B cell (primary cell): ENCODE data around the gene AFF3. TPM values are rescaled to one million over a fixed set of nuclear protein-coding genes. Genes with fewer than 3 reads are reported as not detected.

ENCODE experiments used
- ATAC-seq: fragments of 200-7000 bp; cut with Tn5 transposase; one replicate; pipeline ENCODE4 v1.10.0; 2021; ENCODE audit warnings: low read depth, mild to moderate bottlenecking, moderate number of reproducible peaks, moderate library complexity
- CTCF ChIA-PET: fragments of 350-600 bp; sonication (Branson Sonifier 250); formaldehyde crosslinking; loops from one replicate; lab custom pipeline; 2021; ENCODE audit warnings: antibody characterized with exemption, inconsistent platforms; lab: Charles Lee
- POLR2A ChIA-PET: fragments of 350-600 bp; sonication (Branson Sonifier 250); formaldehyde crosslinking; loops from one replicate; lab custom pipeline; 2021; ENCODE audit warnings: antibody characterized with exemption; lab: Charles Lee
- DNase-seq: peaks from one replicate; pipeline ENCODE4 v3.0.0; 2013
- H2AFZ ChIP-seq: 2 replicates; pipeline ENCODE4 v1.6.1; 2012; ENCODE audit warnings: mild to moderate bottlenecking, low read depth, low read length; ENCODE audit not compliant: insufficient read depth, poor library complexity, severe bottlenecking
- H3K27ac ChIP-seq, 2 donors: 1 replicate in 1 of 2; 2 replicates in 1 of 2; pipeline ENCODE4 v1.5.1; 2012 to 2013; ENCODE audit warnings: low read length in 2 of 2, mild to moderate bottlenecking in 2 of 2, moderate library complexity in 1 of 2
- H3K27me3 ChIP-seq, 4 experiments: fragments of 200-600 bp in 1 of 4; sonication (generic) in 1 of 4; replicated peaks in 1 of 4; 1 replicate in 2 of 4; 2 replicates in 2 of 4; pipeline versions ENCODE4 v1.6.1 to v1.7.0; 2013 to 2016; ENCODE audit warnings: low read length in 3 of 4, mild to moderate bottlenecking in 2 of 4, mixed read lengths in 1 of 4, moderate library complexity in 1 of 4; ENCODE audit not compliant: insufficient read depth in 4 of 4, control insufficient read depth in 3 of 4; ENCODE audit errors: control extremely low read depth in 1 of 4
- H3K36me3 ChIP-seq, 2 experiments: replicated peaks in 1 of 2; 1 replicate in 1 of 2; 2 replicates in 1 of 2; pipeline versions ENCODE4 v1.6.1 to v1.7.1; 2013; ENCODE audit warnings: low read length in 1 of 2; ENCODE audit not compliant: insufficient read depth in 2 of 2, control insufficient read depth in 1 of 2; ENCODE audit errors: control extremely low read depth in 1 of 2, extremely low read depth in 1 of 2
- H3K4me1 ChIP-seq, 2 donors: fragments of 200-600 bp in 1 of 2; sonication (generic) in 1 of 2; 1 replicate in 1 of 2; 2 replicates in 1 of 2; pipeline versions ENCODE4 v1.5.1 to v1.6.1; 2013 to 2017; ENCODE audit warnings: low read length in 2 of 2; ENCODE audit not compliant: control insufficient read depth in 2 of 2, insufficient read depth in 2 of 2
- H3K4me2 ChIP-seq: replicated peaks from 2 replicates; pipeline ENCODE3; 2012; ENCODE audit warnings: mild to moderate bottlenecking, low read depth, low read length; ENCODE audit not compliant: poor library complexity, severe bottlenecking
- H3K4me3 ChIP-seq, 5 experiments: fragments of 200-600 bp in 1 of 5; sonication (generic) in 1 of 5; 1 replicate in 3 of 5; 2 replicates in 2 of 5; pipeline versions ENCODE4 v1.5.1 to v1.7.0; 2011 to 2016; ENCODE audit warnings: low read length in 4 of 5, mild to moderate bottlenecking in 4 of 5, low read depth in 2 of 5, control low read depth in 1 of 5, moderate library complexity in 1 of 5; ENCODE audit not compliant: insufficient read depth in 1 of 5; ENCODE audit errors: control extremely low read depth in 1 of 5, extremely low read depth in 1 of 5
- H3K79me2 ChIP-seq: fragments of 200-600 bp; sonication (generic); one replicate; pipeline ENCODE4 v1.6.0; 2016; ENCODE audit warnings: low read length; ENCODE audit not compliant: control insufficient read depth, insufficient read depth
- H3K9ac ChIP-seq: fragments of 200-600 bp; sonication (generic); 2 replicates; pipeline ENCODE4 v1.6.1; 2017; ENCODE audit warnings: mild to moderate bottlenecking, low read length, moderate library complexity
- H3K9me3 ChIP-seq, 3 donors: one replicate each; pipeline versions ENCODE4 v1.6.1 to v1.7.1; 2013; ENCODE audit warnings: low read length in 2 of 3; ENCODE audit not compliant: control insufficient read depth in 2 of 3, insufficient read depth in 1 of 3; ENCODE audit errors: control extremely low read depth in 1 of 3
- H4K20me1 ChIP-seq: 2 replicates; pipeline ENCODE4 v1.6.0; 2012; ENCODE audit warnings: mild to moderate bottlenecking, low read length; ENCODE audit not compliant: insufficient read depth, control insufficient read depth, poor library complexity, severe bottlenecking
- H3K27ac Mint-ChIP-seq: one replicate; pipeline ENCODE4 v1.8.0; 2021; ENCODE audit warnings: mixed read lengths
- H3K27me3 Mint-ChIP-seq: one replicate; pipeline ENCODE4 v1.8.0; 2021; ENCODE audit warnings: mixed read lengths
- H3K4me1 Mint-ChIP-seq: one replicate; pipeline ENCODE4 v1.8.0; 2021; ENCODE audit warnings: mixed read lengths
- H3K4me3 Mint-ChIP-seq: one replicate; pipeline ENCODE4 v1.8.0; 2021; ENCODE audit warnings: mixed read lengths
- H3K9me3 Mint-ChIP-seq: one replicate; pipeline ENCODE4 v1.8.0; 2022; ENCODE audit warnings: mixed read lengths; ENCODE audit not compliant: insufficient read depth
- EZH2 ChIP-seq: IDR thresholded peaks from 2 replicates; pipeline ENCODE4 v1.6.1; 2012; ENCODE audit warnings: borderline replicate concordance, low read depth, mild to moderate bottlenecking, moderate library complexity, low read length; ENCODE audit not compliant: insufficient read depth, poor library complexity, severe bottlenecking
- WGBS: methylation state at CpG from one replicate; pipeline ENCODE4 v1.1.5; 2013; ENCODE audit warnings: missing lambda C conversion rate; ENCODE audit not compliant: insufficient coverage; 5-methylcytosine and 5-hydroxymethylcytosine counted together
- intact Hi-C: fragments of 100-400 bp; cut with micrococcal nuclease; formaldehyde crosslinking; loops from one replicate; pipeline ENCODE4 v1.10.0; 2022
- polyA plus RNA-seq: library from polyadenylated mRNA; depleted of rRNA; stranded (reverse); fragments of >200 nt; gene quantifications from 2 replicates; pipeline ENCODE4 v1.2.3, GENCODE V29; 2012
- total RNA-seq, 2 donors: library from RNA; stranded (reverse); fragments of 120-200 nt in 1 of 2; gene quantifications; 1 replicate in 1 of 2; 2 replicates in 1 of 2; pipeline versions ENCODE4 v1.2.3 to v1.2.4, GENCODE V29; 2013 to 2022
- TF ChIP-seq, protein P1 (sequence below): fragments of 200-600 bp; IDR thresholded peaks from one replicate; pipeline ENCODE4 v1.8.0; 2022; ENCODE audit warnings: antibody characterized with exemption, mild to moderate bottlenecking

The AFF3 gene
- total and polyA plus RNA-seq, 2 donors (not counting 1 experiment from before 2014, with no cell fraction given) = 117 to 830 TPM

DNA sequence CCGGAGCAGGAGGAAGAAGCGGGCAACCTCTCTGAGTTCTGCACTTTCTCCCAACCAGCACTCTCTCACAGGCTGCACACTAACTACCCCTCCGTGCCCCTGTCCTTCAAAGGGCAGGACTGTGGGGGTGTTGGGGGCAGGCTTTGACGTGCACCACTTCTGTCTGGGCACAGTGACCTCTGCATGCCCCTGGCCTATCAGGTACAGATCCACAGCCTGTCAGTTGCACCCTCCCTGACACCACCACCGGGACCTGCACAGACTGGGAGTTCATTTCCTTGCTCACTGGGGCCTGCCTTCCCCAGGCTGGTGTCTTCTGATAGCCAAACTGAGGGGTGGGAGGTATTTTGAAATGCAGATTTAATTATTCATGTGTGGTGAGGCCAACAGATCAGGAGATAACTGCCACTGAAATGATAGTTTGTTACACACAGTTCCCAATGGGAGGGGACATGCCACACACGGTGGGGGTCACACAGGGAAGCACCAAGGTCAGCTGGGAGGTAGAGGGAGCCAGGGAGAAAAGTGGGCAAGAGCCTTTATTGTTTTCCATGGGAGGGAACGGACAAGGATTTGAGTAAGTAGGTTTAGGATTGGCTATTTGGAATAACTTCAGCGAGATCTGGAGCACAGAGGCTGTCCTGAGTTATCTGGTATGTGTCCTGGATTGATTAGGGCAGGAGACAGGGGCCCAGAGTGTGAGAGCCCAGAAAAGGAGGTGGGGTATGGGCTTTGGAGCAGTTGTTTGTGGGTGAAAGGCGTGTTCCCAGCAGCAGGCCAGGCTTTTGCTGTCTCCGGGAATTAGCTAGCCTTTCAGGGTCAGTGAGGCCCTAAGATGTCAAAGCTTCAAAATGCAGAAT, 251.6 kb downstream of the AFF3 start:
- Histone ChIP-seq H3K4me2 (no peak overlapping the region), H3K4me3 (no peak overlapping the region), H3K9ac (no peak overlapping the region), H2AFZ (no peak overlapping the region), H3K79me2 (peaks cover 70% of the 10 kb centered on the region), H3K27me3 (no peaks in the 10 kb centered on the region), H3K27ac (no peak overlapping the region), H3K36me3 (peaks cover 5 to 37% of the 10 kb centered on the region in 2 experiments), H4K20me1 (peaks cover 91% of the 10 kb centered on the region), H3K9me3 (no peaks in the 10 kb centered on the region), H3K4me1 (no peaks in the 10 kb centered on the region)
- CTCF ChIA-PET = no interaction called here
- no peak for DNase-seq
- intact Hi-C loops = no loop called here
- WGBS = 94% methylated on average over 8 of the region's 10 CpGs
- POLR2A ChIA-PET = no interaction called here
- ATAC-seq = no peak
- H3K4me1 Mint-ChIP-seq = peaks cover 4% of the 10 kb centered on the region
- H3K9me3 Mint-ChIP-seq = no peaks in the 10 kb centered on the region
- H3K27ac Mint-ChIP-seq = peak overlapping the region; percentile 11
- no peaks in the 10 kb centered on the region for H3K27me3 Mint-ChIP-seq
- no peak for TF ChIP-seq EZH2
- TF ChIP-seq, protein P1, sequence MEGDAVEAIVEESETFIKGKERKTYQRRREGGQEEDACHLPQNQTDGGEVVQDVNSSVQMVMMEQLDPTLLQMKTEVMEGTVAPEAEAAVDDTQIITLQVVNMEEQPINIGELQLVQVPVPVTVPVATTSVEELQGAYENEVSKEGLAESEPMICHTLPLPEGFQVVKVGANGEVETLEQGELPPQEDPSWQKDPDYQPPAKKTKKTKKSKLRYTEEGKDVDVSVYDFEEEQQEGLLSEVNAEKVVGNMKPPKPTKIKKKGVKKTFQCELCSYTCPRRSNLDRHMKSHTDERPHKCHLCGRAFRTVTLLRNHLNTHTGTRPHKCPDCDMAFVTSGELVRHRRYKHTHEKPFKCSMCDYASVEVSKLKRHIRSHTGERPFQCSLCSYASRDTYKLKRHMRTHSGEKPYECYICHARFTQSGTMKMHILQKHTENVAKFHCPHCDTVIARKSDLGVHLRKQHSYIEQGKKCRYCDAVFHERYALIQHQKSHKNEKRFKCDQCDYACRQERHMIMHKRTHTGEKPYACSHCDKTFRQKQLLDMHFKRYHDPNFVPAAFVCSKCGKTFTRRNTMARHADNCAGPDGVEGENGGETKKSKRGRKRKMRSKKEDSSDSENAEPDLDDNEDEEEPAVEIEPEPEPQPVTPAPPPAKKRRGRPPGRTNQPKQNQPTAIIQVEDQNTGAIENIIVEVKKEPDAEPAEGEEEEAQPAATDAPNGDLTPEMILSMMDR = no peak
- no peak overlapping the region for H3K4me3 Mint-ChIP-seq

DNA sequence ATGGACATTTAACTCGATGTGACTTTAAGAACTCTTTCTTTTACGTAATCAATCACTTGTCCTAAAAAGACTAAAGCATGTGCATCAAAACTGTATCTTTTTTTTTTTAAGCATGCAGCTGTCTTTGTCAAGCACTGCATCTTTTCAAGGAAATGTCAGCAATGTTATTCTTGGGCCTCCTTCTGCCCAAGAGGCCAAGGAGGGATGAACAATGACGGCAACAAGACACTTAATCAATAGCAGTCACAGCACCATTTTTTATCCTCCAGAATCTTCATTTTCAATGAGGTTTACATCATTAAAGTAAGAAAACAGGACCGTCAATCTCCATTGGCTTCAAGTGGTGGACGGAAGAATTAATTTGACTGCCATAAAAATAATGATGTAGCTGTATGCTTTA, 253.8 kb downstream of the AFF3 start:
- H3K9me3 Mint-ChIP-seq = no peaks in the 10 kb centered on the region
- CTCF ChIA-PET = interaction anchor here (2.1 kb wide), 1 partner anchor 9 kb away, joined by 7 read pairs; no protein-coding TSS in a partner anchor
- ATAC-seq = no peak
- no peak for TF ChIP-seq EZH2
- TF ChIP-seq, protein P1 = no peak
- Histone ChIP-seq H3K4me1 (peaks cover 0 to 2% of the 10 kb centered on the region in 2 donors), H3K9ac (no peak overlapping the region), H4K20me1 (peaks cover 89% of the 10 kb centered on the region), H3K36me3 (peaks cover 8 to 40% of the 10 kb centered on the region in 2 experiments), H3K4me2 (no peak overlapping the region), H3K9me3 (no peaks in the 10 kb centered on the region), H3K27me3 (no peaks in the 10 kb centered on the region), H2AFZ (no peak overlapping the region), H3K4me3 (no peak overlapping the region), H3K27ac (no peak overlapping the region), H3K79me2 (peaks cover 69% of the 10 kb centered on the region)
- peaks cover 19% of the 10 kb centered on the region for H3K4me1 Mint-ChIP-seq
- POLR2A ChIA-PET = no interaction called here
- H3K4me3 Mint-ChIP-seq = no peak overlapping the region
- H3K27ac Mint-ChIP-seq = no peak overlapping the region
- WGBS = 100% methylated on average over 1 of the region's 5 CpGs
- no peak for DNase-seq
- no peaks in the 10 kb centered on the region for H3K27me3 Mint-ChIP-seq
- intact Hi-C loops = no loop called here
